Dedifferentiated amniotic fluid mesenchymal stem cell (primary cell): ENCODE measurements around the gene XAF1.
A peak's percentile ranks its signal among the peaks of the same experiment; 100 is the strongest.
"Not testable (repeated sequence)": the region's sequence is repeated elsewhere in the genome, so short reads cannot be mapped to it uniquely, and the experiment has no call there.

Experiments
- DNase-seq: peaks from one replicate; pipeline ENCODE4 v3.0.0-alpha.2; 2016; ENCODE audit errors: extremely low spot score

The XAF1 gene, protein sequence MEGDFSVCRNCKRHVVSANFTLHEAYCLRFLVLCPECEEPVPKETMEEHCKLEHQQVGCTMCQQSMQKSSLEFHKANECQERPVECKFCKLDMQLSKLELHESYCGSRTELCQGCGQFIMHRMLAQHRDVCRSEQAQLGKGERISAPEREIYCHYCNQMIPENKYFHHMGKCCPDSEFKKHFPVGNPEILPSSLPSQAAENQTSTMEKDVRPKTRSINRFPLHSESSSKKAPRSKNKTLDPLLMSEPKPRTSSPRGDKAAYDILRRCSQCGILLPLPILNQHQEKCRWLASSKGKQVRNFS

DNA sequence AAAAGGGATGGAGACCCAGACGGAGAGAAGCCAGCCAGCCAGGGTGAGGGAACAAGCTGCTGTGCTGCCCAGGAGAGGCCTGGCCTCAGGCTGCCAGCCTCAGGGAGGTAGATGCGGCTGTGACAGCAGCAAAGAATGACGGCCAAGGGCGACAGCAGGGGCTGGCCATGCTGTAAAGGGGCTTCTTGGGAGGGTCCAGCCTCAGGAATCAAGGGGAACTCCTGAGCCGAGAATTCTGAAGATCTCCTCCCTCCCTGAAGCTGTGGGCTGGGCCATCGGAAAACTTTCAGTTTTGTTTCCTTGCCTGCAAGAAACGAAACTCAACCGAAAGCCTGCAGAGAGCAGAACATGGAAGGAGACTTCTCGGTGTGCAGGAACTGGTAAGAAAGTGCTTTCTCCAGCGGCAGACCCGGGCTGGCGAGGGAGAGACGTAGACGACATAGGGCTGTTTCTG lies at the start of gene XAF1:
TSS of gene XAF1 (plus strand) at position 316 of the 454 bp plus-strand sequence. CDS start at position 349, 33 bp downstream.
- peak; percentile 44 for DNase-seq

DNA sequence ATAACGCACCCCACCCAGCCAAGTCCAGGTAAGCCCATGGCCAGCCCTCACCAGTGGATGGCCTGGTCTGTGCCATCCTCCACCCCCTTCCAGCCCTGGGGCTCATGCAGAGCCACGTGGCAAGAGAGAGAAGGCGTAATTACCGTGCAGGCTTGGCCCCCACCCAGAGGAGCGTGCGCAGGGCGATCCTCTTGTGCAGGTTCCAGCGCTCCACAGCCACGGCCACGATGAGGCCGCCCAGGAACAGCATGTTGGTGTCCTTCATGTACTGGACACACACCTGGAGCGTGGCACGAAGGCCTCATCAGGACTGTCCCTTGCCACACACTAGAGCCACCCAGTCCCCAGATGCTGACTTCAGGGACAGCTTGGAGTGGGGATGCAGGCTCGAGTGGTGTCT lies 49.3 kb upstream of the XAF1 start:
- no peak for DNase-seq

DNA sequence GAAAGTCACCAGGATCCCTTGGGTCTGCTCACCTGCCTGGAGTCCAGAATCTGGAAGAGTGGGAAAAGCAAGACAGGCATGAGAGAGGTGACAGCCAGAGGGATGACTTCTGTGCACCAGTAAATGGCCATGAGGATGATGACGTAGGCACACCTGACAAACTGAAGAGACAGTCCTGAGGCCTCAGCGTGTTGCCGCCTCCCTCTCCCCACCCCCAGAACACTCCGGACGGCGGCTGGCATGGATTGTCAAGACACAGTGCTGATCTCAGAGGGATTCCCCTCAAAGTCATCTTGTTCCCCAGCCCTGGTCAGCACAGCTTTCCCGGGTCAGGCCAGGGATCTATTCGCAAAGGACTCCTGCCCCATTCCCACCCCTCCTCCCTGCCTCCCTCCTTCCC lies 48.9 kb upstream of the XAF1 start:
- DNase-seq: no peak

DNA sequence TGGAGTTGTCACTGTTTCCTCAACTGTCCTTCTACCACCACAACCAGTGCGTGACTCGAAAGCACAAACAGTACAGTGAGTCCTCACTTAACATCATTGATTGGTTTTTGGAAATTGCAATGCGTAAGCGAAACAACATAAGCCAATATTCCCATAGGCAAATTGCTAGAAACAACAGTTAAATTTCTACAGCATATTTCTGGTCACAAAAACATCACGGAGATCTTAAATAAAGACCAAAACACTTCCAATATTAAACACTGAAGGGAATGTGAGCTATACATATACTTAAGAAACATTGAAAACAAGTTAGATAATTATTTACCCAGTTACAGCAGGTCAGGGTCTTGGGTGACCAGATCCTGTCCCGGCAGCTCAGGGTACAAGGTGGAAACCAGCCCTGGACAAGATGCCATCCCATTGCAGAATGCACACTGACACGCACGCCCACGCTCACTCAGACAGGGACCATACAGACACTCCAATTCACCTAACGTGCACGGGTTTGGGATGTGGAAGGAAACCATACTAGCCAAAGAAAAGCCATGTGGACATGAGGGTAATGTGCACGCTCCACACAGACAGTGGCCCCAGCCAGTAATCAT lies 47.4 kb upstream of the XAF1 start:
- no peak for DNase-seq

DNA sequence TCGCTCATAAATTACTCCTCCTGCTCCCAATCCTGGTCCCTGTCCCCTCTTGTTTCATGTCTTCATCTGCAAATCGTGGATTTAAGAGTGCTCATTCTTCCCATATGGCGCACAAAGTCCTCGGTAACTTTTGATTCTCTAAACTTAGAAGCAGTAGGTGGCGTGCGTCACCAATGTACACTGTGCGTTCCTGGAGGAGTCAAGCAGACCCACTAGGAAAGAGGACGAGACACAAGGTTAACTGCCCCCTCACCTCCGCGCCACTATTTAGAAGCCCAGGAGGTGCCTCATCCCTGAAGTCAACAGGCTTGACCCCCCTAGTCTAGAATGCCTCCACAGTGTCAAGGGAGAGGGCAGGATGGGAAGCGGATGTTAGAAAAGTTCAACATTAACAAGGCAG lies 45.5 kb upstream of the XAF1 start:
- no peak for DNase-seq

DNA sequence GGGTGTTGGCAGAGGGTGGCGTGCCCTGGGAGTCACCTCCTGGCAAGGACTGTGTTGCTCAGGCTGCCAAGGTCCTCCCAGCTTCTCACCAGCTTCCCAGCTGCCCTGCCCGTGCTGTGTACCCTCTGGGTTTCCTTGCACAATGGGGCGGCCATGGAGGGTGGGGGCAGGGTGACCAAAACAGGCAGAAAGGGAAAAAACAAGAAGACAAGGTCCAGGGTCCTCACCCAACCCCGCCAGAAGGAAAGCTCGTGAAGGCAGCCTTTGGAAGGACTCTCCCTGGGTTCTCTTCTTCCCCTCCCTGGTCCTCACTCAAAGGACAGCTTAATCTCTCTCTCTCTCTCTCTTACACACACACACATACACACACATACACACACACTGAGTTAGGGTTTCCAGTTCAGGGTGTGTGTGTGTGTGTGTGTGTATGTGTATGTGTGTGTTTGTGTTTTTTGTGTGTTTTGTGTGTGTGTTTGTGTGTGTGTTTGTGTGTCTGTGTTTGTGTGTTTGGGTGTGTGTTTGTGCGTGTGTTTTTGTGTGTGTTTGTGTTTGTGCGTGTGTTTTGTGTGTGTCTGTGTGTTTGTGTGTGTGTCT lies 44.7 kb upstream of the XAF1 start:
- DNase-seq: no peak

DNA sequence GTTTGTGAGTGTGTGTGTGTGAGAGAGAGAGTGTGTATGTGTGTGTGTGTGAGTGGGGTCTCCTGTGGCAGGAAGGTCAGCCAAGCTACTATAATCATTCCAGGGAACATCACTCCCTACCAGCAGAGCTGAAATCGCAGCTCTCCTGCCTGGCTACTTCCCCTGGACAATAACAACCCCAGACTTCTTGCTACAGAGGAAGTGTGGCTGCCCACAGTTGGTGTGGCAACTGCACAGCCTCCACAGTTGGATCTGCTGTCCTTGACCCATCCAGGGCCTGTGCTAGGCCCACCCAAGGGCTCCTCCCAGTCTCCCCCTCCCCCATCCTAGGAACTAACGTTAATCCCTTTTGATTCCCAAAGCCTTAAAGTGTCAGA lies 44.2 kb upstream of the XAF1 start:
- no peak for DNase-seq

DNA sequence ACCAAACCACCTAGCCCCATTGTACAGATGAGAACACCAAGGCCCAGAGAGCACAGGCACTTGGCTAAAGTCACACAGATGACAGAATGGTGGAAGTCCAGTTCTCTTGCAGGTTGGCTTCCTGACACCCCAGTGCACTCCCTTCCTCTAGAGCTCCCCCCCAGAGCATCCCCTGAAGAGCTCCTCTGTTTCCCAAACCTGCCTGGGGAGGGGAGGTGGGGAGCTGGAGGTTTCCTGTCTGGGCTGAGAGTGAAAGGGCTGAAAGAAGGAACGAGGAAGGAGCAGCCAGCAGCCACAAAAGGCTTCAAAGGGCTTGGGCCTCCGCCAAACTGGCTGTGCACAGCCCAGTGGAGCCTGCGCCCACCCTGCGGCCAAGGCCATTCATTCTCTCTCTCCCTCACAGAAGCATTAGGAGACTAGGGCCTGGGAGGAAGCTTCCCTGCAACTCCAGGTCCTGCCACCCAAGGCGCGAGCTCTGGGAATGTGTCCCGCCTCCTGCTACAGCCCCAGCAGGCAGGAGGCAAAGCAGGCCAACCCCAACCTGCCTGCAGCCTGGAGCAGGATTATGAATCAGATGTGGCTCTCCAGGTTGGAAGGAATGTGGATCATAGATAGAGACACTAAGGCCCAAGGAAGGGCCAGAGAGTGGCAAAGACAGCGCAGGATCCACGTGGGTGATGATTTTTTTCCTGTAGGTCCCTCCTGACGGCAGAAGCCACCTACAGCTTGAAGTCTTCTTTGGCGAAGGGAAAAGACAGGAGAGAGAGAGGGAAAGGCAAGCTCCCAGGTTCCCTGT lies 43.6 kb upstream of the XAF1 start:
- DNase-seq: no peak

DNA sequence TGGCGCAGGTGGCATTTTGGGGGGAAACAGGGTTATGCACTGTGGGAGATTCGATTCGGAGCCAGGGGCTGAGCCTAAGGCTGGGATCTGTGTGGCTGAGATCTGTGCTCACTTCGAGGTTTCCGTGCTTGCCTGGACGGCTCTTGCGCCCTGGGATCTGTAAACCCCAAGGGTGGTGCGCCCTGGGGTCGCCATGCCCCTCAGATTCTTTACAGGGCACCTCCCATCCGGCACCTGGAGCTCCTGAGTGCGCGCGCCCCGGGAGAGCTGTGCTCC lies 43.1 kb upstream of the XAF1 start:
- DNase-seq: no peak

DNA sequence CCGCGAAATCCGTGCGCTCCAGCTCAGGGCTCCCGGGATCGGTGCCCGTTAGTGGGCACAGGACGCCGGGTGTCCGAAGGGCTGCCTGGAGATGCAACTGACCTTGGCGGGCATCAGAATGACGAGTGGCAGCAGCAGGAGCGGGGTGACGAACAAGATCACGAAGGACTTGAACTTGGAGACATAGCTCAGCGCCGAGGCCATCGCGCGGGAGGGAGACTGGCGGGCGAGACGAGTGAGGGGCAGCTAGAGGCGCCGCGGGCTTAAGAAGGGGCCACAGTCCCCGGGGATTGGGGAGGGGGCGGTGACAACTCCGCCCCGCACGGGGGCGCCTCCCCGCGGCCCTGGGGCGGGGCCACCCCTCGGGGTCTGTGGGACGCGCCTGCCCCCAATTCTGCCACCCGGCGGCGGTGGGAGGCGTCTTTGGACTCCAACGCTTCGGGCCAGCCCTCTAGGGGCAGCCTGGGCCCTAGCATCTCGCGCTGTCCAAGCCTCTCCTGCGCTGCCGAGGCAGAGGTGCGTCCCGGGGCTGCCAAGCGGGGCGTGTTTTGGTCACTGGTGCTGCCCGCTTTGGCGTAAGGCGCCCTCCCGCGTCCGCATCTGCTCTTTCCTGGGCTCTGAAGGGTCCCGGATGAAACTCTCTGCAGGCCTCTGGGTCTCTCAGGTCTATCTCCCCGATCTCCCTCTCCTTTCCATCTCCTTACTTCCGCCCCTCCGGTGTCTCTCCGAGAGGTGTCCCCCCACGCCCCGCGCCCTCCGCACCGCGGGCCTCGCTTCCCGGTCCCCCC lies 42.5 kb upstream of the XAF1 start, which contains the start of gene SLC13A5:
TSS of gene SLC13A5 (minus strand) at position 240 of the 788 bp plus-strand sequence. CDS start at position 204, 36 bp downstream.
- DNase-seq: no peak

DNA sequence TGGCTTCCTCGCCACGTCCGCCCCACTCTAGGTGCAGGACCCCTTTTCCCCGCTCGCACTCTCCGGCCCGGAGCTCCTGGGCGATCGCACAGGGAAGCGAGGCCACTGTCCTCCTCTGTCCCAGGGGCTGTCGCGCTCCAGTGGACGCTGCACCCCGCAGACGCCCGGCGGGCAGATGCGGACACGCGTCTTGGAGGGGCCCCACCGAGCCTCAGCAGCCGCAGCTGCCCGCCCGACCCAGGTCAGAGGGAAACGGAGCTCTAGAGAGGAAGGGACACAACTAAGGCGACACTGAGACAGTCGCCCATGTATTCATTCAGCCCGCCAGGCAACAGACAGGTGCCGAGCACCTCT lies 42.0 kb upstream of the XAF1 start:
- no peak for DNase-seq

DNA sequence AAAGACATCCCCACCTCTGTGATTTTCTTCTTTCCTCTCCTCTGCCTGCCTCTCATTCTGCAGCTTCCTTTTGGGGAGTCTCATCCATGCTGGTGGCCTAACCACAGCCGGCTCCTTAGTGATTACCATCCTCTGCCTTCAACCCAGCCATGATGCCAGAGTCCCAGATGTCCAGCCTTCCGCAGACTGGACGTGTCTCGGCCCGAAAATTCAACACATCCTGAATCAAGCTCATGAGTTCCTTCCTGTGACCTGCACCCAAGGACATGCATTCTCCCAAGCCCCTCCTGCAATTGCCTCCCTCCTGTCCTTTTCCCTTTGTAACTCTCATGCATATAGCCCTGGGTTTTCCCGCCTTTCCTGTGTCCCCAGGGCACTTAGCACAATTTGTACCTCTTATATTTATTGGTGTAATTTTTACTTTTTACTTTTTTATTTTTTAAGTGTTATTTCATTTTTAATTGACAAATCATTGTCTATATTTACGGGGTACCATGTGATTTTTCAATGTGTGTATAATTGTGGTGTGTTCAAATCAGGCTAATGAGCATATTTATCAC lies 41.5 kb upstream of the XAF1 start:
- no peak for DNase-seq

DNA sequence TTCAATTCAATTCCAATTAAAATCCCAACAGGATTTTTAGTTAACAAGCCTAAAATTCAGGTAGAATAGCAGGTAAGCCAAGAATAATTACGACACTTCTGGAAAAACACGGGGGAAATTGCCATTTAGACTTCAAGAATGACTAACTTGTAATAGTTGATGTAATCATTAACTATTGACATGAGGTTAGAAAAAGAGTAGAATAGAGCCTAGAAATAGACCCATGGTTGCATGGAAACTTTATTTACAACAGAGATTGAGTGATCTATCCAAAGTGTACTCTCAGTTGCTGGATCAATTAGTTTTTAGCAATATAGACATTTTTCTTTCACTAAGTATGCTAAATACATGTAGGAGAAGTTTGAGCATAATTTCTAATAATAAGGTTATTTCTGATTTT lies 39.1 kb upstream of the XAF1 start:
- no peak for DNase-seq

DNA sequence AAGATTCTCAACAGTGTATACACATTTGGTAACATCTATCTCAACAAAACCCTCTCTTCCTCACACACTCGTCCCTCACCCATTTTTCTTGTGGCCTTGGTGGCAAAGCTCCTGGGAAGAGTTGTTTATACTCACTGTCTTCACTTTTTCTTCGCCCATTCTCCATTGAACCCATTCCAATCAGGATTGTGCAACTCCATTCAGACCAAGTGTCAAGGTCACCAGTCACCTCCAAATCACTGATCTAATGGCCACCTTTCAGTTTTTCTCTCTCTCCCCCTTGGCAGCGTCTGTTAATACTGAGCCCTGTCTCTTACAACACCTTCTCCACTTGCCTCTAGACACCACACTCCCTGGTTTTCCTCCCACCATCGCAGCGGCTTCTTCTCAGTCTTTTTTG lies 34.1 kb upstream of the XAF1 start:
- no peak for DNase-seq

DNA sequence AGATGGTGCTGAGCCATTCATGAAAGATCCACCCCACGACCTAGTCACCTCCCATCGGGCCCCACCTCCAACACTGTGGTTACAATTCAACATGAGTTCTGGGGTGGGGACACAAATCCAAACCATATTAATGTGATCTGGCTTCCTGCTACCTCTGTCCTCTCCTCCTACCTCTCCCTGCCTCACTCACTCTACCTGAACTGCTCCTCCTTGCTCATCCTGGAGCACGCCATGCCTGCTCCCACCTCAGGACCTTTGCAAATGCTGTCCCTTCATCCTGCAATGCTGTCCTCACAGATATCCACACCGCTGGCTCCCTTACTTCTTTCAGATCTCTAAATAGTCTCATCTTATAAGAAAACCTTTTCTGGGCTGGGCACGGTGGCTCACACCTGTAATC lies 31.8 kb upstream of the XAF1 start:
- DNase-seq: no peak

DNA sequence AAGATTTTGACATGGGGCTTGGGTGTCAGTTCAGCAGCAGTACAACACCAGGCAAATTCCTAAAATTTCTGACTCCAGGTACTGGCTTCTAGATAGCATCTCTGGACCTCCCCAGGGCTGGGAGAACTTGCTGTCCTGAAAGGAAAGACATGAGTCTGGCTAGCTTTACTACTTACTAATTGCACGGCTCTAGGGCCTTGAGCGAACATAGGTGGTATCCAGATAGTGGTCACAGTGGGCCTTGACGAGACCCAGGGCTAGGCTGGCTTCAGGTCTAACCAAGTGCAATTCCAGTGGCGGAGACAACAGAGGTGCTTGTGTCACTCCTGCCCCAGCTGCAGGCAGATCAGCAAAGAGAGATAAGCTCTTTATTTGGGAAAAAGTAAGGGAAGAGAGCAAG lies 26.3 kb upstream of the XAF1 start:
- DNase-seq: no peak

DNA sequence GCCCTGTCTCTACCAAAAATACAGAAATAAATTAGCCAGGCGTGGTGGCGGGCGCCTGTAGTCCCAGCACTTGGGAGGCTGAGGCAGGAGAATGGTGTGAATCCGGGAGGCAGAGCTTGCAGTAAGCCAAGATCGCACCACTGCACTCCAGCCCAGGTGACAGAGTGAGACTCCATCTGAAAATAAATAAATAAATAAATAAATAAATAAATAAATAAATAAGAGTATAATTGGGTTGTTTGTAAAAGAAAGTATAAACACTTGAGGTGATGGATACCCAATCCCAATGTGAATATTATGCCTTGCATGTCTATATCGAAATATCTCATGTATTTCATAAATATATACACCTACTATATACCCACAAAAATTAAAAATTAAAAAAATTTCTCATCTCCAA lies 9.2 kb upstream of the XAF1 start:
- DNase-seq: not testable (repeated sequence)

DNA sequence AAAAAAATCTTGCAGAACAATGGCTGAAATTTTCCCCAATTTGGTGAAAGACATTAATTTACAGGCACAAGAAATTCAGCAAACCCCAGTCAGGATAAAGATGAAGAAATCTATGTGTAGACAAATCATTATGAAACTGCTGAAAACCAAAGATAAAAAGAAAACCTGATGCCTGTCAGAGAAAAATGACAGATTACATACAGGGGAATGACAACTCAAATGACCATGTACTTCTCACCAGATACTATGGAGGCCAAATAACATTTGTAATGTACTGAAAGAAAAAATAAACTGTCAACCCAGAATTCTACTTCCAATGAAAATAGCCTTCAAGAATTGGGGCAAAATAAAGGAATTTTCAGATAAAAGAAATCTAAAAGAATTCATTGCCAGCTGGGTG lies 7.2 kb upstream of the XAF1 start:
- DNase-seq: no peak

DNA sequence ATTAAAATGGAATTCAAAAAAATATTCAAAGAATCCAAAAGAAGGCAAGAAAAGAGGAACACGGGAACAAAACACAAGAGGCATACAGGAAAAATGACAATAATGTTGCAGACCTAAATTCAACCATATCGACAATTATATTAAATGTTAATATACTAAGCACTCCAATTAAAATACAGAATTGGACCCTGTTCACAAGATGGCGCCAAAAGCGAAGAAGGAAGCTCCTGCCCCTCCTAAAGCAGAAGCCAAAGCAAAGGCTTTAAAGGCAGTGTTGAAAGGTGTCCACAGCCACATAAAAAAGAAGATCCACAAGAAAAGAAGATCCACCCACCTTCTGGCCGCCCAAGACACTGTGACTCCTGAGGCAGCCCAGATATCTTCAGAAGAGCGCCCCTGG lies 6.3 kb upstream of the XAF1 start:
- DNase-seq: no peak

DNA sequence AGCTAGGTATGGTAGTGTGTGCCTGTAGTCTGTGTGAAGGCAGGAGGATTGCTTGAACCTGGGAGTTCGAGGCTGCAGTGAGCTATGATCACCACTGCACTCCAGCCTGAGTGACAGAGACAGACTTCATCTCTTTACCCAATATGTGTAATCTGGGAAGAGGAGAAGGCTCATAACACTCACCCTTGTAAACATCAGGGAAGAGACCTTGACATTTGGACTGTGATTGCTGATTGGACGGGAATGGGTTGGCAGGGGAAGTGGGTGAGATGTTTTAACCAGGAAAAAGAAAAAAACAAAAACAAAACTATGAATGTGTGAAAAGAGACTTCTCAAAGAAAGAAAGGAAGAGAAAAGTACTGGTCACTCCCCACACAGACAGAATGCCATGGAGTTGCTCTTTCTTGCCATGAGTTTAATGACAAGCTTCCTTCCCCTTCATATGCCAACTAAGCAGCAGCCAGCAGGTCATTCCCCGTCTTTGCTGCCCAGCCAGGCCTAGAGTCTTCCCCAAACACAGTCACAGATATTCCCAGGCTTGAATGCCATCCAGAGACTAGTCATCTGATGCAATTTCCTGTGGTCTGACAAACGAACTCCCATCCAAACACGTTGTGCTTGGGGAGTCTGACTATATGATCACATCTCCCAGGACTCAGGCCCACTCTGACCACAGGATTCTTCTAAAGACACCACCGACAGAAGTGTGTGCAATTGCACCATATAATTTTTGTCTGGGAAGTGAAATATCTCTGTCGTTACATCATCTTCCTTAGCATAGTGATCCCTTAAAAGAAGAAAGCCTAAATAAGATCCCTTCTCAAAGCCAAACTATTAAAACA lies 3.6 kb upstream of the XAF1 start:
- peak; percentile 97 for DNase-seq

DNA sequence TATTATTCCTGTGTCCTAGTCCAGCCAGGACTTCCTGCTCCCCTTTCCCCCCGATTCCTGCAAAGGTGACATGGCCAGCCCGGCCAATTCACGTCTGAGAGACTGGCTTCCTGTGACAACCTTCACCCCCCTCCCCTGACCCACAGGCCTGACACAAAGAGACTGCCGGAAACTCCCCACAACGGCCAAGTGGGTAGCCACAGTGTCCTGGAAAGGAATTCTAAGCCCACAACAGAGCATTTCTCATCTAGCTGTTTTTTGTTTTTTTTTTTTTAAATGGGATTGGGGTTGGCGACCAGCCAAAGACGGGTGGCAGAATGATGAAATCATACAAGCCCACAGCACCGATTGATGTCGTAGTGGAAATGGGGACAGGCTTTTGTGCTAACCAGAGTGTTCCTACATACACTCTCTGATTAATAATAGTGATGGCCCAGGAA lies 2.8 kb upstream of the XAF1 start:
- DNase-seq: peak; percentile 56
